Fibroblast of skin of left quadriceps (primary cell): ENCODE data around the gene ADGRG6.
"Not testable (repeated sequence)": the region's sequence is repeated elsewhere in the genome, so short reads cannot be mapped to it uniquely, and the experiment has no call there.

Experiments used
- DNase-seq, 2 experiments: peaks; one replicate each; pipeline ENCODE4 v3.0.0-alpha.2; 2013; ENCODE audit warnings: low read depth in 2 of 2

Gene ADGRG6

DNA sequence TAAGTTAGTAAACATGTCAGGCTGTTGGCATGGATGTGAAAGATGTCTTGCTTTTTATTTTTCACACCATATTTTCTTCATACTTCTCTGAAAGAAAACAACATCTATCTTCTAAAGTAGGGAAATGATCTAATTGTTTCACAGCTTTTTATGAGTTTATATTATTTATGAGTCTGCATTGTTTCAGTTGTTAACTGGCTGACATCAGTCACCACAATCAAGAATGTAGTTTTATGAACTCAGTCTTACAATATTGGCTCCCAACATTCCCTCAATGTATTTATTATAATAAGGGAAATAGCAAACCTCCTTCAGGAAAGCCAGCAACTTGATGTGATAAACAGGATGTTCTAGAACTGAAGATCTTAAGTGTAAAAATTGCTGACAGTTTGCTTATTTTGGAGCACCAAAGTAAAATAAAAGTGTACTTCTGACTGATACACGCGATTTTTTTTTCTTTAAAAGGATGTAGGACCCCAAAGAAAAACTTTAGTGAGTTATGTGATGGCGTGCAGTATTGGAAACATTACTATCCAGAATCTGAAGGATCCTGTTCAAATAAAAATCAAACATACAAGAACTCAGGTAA, 106.0 kb downstream of the ADGRG6 start:
- no peak for DNase-seq

DNA sequence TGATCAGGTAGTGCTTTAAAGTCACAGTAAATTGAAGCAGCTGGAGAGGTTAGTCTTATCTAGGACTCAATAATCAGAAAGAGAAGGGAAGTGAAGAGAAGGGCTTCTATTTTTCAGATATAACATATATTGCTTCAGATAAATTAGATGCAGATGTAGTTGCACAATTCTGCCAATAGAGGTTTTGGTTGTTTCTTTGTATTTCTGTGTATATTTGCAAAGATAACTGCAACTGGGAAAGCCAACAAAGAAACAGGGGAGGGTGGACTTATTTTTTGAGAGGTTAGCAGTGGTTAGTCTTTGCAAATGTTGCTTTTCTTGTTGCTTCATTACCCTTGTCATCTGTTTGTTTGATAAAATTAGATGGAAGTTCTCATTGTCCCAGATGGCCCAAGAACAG, 106.6 kb downstream of the ADGRG6 start:
- DNase-seq, result no peak

DNA sequence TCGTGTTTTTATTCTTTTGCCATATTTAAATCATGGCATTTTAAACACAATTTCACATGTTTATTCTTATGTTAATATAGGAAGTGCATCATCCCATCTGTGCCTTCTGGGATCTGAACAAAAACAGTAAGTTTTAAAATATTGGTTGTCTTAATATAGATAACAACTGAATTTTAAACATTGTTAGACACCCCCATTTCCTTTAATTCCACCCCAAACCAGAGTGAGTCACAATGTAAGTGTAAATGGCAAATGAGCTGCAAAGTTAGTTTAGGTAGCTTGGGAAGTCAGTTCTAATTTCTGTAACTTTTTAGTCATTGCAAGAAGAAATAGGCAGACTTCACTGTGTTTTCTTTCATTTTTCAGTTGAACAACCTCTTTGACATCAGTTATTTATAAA, 108.0 kb downstream of the ADGRG6 start:
- no peak for DNase-seq

DNA sequence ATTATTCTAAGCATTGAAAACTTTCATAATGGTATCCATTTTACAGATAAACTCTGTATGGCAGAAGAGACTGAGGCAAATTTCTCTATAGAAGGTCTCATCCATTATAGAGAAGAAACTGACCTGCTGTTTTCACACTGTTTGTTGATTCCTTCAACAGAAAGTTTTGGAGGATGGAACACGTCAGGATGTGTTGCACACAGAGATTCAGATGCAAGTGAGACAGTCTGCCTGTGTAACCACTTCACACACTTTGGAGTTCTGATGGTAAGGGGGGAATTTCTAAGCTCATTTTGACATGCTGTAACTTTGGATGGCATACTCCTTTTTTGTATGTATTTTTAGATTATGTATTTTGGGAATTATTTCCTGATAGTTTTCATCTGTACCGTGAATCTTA, 109.3 kb downstream of the ADGRG6 start:
- no peak for DNase-seq

DNA sequence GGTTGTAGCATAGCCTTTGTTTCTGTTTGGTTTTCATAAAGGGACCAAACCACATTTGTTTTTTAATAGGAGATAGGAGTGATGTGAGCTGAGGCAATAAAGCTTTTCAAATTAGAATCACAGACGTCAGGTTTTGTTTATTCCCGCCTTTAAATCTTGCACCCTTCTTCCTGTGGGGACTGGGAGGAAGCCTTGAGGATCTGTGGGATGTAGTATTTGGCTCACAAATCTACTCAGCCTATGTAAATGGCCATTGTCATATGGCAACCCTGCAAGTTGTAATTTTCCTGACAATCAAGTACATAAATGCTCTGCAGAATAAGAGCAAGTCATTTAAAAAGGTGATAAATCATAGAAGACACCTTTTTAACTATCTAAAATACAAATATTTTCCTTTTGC, 110.4 kb downstream of the ADGRG6 start:
- no peak for DNase-seq

DNA sequence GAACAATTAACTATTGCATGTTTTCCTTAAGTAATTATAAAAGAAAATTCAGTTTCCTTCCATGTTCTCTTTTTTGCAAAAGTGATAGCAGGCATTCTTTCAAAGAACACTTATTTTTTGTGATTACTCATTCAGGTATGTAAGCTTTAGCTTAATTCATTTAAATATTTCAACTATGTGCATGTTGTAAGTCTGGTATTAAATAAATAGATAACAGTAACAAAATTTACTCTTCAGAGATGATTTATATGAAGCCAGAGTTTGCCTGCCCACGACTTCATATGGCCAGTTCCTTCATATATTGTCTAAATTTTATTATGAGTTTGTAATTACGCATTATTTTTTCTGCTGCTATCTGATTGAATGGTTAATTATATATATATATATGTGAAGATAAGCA, 110.9 kb downstream of the ADGRG6 start:
- no peak for DNase-seq

DNA sequence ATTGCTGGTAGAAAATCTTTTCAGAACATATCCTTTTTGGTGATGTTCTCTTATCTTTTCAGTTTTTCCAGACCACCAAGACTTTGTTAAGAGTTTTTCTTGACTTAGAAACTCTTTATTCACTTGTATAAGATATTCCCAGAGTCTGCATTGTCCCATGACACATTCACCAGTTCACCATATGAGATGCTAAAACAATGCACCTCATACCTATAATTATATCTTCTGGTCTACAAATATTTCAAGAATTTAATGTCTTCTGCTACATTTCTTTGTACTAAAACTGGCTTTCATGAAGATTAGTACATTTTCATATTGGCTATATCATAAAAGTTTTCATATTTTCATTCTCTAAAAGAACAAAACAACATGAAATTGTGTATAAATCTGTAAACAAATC, 111.3 kb downstream of the ADGRG6 start:
- no peak for DNase-seq

DNA sequence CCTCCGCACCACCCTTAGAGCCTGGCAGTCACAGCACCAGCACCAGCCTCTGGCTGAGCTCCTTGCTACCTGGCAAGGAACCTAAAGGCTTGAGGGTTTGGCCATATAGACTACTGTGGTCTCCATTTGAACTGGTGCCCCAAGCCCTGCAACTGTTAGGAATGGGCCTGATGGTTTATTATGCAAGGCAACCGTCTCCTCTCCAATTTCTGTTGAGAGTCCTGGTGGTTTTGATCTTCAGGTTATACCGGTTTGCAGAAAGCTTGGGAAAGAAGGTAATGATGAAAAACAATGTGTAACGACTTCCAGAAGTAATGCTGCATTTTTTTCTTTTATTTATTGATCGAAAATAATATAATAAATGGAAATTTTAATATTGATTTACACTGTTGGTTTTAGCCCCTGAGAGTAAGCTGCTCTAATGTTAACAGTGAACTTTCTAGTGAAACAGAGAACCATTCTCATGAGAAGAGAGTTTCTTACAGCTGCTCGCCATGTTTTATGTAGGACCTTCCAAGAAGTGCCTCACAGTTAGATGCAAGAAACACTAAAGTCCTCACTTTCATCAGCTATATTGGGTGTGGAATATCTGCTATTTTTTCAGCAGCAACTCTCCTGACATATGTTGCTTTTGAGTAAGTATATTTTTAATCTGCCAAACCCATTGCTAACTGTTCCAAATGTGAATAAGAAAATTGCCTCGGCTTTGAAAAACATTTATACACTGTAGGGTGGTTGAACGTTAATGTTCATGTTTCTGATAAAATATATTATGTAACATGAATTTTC, 112.8 kb downstream of the ADGRG6 start:
- DNase-seq, result no peak

DNA sequence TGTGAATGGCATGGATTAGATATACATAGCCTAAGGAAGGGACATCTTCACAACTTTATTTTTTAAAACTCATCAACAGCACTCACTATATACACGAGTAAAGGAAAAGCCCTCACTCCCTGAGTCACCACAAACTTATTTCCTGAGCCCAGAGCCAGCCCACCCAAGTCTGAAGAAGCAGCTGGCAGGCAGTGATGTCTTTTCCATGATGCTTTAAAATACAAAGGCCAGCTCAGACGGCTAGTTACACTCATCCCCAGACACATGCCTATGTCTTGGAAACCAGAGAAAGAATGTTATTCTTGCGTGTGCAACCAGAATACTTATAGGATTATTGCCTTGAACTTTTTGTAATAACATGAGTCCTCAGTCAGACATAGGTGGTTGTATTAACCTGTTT, 114.4 kb downstream of the ADGRG6 start:
- DNase-seq, result peak; percentile 95 to 96

DNA sequence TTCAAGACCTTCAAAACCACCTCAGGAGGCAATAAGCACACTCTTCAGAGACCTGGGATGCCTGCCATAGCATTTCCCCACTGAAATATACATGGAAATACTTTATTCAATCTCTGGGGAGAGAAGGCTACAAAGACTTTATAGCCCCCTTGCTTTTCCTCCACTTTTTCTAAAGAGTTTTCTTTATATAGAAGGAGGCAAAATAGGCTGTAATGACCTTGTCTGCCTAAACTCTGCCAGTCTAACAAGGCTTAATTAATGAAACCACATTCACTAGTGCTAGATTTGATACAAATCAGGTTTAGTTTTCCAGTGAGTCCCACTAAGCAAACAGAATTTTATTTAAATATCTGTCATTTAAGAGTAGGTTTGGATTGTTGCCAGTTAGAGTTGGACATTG, 114.9 kb downstream of the ADGRG6 start:
- DNase-seq, result no peak

DNA sequence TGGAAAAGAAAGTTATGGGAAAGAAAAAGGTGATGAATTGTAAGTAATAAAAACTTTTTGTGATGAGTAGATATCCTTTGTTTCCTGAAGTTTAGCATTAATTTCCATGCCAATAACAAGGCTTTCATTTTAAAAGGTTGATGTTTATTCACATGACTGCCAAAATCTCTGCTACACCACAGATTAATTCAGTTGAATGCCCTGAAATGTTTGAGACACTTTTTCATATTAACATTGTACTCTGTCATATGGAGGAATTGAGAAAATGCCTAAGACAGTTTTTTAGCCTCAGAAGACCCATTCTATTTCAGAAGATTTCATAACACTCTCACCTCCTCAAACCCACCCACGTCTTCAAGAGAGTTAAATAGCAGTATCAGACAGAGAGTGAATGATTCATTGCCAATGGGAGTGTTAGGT, 115.5 kb downstream of the ADGRG6 start:
- DNase-seq, result no peak

DNA sequence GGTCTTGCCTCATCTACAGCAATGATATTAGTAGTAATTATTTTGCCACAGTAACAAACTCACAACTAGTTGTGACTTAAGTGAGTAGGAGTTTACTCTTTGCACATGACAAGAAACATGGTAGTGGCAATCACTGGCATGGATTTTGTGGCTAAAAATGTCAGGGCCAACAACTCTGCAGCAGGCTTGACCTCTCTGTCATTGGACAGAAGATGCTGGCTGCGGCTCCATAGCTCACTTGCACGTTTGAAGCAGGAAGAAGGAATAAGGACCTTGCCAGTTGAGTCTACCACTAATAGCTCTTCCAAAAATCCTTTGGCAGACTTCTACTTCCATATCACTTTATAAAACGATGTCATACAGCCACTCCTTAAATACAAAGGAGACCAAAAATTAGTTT, 117.3 kb downstream of the ADGRG6 start:
- no peak for DNase-seq

DNA sequence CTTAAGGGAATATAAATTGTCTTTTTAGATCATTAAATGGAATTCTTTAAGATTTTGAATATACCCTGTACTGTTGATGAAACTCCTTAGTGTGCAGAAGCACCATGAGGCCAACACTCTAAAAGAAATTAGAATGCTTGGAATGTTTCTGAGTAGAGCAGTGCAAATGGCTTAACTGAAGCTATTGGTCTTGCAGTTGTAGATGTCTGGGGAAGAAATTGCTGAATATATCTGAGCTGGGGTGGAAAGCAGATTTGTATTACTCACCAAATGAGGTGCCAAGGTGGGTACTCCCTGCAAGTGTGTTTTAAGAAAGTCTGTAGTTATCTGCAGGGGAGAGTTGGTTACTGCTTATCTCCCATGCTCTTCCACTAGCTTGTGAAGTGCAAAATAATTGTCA, 119.0 kb downstream of the ADGRG6 start:
- DNase-seq, result no peak

DNA sequence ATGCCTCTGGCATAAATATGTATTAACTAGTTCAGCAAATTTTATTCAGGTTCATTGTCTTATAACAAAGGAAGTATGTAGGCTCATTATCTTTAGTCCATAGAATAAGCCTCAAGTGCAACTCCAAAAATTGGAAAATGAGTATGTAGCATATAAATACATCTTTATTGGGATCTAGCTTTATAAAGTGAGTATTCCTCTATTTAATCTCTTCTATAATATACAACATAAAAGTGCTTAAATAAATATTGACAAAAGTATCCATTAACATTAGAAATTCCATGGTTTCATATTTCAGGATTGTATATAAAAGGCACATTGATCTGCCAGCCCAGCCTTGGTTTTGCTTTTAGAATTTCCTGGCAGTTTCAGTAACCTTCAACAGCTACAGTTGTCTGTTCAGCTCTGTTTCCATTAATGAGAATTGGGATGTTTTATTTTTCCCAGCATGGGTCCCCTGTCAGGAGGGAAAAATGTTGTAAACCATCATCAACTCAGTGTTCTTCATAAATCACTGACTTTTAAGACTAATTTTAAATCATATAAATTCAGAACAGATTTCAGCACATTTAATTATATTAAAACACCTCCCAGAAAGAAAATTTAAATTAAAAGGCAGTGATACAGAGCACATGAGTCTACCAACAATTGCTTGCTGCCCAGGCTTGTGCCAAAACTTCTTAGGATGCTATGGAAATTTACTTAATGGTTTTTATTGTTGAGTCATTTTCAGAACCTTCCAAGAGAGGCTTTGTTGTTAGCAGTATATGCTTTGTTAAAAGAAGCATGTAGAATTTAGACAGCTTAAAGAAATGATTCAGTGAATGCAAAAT, 119.7 kb downstream of the ADGRG6 start:
- DNase-seq, result peak; percentile 86 to 88

DNA sequence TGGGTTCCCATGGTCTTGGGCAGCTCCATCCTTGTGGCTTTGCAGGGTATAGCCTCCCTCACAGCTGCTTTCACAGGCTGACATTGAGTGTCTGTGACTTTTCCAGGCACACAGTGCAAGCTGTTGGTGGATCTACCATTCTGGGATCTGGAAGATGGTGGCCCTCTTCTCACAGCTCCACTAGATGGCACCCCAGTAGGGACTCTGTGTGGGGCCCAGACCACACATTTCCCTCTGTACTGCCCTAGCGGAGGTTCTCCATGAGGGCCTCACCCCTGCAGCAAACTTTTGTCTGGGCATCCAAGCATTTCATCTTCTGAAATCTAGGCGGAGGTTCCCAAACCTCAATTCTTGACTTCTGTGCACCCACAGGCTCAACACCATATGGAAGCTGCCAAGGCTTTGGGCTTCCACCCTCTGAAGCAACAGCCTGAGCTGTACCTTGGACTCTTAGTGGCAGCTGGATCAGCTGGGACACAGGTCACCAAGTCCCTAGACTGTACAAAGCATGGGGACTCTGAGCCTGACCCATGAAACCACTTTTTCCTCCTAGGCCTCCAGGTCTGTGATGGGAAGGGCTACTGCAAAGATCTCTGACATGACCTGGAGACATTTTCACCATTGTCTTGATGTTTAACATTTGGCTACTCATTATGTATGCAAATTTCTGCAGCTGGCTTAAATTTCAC, 124.8 kb downstream of the ADGRG6 start:
- DNase-seq, result not testable (repeated sequence)

DNA sequence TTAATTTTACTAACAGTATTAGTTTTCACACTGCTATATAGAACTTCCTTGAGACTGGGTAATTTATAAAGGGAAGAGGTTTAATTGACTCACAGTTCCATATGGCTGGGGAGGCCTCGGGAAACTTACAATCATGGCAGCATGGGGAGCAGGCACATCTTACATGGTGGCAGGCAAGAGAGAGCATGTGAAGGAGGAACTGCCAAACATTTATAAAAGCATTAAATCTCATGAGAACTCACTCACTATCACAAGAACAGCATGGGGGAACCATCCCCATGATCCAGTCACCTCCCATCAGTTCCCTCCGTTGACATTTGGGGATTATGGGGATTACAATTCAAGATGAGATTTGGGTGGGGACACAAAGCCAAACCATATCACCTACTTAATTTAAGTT, 126.7 kb downstream of the ADGRG6 start:
- not testable (repeated sequence) for DNase-seq

DNA sequence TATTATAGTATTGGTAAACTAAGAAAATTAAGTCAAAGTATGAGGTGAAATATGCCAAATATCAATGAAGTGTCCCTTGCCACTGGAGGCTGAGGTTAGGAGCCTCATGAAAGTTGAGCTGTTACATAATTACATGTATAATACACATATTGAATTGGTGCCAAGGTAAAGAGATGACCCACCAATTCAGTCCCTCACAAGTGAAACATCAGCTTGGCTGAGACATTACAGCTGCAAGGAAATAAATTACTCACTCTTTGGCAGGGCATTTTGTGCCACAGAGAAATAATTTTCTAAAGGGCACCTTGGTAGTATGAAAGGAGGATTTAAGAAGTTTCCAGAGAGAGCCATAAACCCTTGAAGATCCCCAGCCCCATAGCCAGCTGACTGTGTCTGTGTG, 127.4 kb downstream of the ADGRG6 start:
- DNase-seq, result no peak

DNA sequence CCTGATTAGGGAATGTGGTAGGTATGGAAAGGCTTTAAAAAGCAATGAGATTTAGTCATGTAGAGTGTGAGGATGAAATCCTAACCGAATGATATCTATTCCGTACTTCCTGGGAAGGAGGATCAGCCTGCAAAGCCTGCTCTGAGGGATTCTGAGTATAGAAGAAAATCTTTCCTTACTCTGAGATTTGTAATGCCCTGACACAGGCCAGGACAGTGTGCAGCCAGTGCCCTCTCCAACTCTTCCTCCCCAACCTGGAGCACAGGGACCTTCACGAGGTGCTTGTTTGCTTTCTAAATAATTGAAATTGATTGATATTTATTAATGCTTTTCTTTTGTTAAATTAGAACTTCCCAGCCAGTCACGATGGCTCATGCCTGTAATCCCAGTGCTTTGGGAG, 131.6 kb downstream of the ADGRG6 start:
- DNase-seq, result no peak

DNA sequence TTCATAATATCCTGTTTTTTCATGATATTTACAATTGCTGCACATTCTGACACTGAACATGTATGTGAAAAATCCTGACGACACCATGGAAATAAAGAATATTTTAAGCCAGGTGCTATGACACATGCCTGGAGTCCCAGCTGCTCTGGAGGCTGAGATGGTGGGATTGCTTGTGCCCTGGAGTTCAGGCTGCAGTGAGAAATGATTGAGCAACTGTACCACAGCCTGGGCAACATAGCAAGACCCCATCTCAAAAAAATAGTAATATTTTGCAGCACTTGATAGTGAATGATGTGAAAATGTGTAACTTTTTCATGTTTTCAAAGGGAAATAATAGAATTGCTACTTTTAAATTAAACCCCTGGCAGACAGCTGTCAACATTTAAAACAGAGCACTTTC, 137.1 kb downstream of the ADGRG6 start:
- DNase-seq, result no peak

DNA sequence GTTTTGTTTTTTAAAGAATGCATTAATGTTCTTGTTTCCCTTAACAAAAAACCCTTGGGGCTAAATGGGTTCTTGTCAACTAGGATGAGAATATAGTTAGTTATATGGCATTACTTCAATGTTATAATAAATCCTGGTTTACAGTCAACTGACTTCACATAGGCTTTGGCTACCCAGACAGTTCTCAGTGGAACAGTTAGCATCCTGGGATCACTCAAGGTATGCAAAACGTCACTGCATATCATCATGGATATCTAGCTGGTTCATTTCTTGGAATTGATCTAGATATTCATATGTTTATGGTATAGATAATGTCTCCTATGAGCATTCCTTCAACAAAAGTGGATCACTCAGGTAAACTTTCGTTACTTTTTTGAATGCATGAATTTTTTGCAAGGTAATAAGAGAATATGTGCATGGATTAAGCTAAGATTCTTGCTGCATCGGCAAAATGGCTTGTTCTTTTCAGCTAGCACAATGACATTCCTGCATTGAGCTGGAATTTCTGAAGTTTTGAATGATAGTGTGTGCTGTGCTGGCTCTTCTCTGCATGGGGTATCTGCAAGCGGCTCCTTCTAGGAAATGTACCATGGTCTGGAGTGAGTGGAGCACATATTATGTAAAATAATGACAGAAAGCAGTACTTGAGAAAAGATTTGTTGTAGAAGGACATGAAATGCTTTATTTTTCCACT, 138.9 kb downstream of the ADGRG6 start:
- no peak for DNase-seq

DNA sequence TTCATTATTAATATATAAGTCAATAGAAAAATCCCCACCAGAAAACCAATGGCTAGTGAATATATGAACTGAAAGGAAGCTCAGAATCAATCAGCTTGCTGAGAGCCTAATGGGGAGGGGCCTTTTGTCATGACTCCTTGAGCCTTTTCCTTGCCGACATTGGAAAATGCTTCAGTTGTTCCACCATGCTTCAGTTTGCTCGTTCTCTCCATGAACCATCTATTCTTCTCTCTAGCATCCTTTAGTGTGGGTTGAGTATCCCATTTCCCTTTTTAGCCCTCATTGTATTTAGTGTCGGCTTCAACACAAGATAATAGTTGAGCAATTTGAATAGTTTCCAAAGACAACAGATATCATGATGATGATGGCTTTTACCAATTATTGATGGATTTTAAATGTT, 139.9 kb downstream of the ADGRG6 start:
- DNase-seq, result no peak

DNA sequence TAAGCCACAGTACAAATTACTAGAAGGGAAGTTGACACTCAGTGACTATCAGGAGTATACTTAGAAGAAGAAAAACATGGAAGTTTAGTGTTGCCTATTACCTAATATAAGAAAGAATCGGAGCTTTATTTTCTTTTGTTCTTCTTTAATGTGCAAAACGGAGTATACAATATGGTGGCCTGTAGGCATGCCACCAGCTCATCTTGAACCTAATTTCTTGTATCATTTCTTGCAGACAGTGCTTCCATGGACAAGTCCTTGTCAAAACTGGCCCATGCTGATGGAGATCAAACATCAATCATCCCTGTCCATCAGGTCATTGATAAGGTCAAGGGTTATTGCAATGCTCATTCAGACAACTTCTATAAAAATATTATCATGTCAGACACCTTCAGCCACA, 141.3 kb downstream of the ADGRG6 start:
- DNase-seq, result no peak
